GM21737 (cell line): ENCODE results near the gene ETV3.

Experiments
- ATAC-seq: cut with Tn5 transposase; IDR thresholded peaks from one replicate; pipeline ENCODE4 v1.9.1; 2021; ENCODE audit warnings: mild to moderate bottlenecking, moderate library complexity; ENCODE audit not compliant: unreplicated experiment

ETV3 gene

GRCh38 chr1:157162345-157162744 lies 24.1 kb upstream of the ETV3 start:
- no peak for ATAC-seq

- ATAC-seq = no peak
These were observed 23.7 kb upstream of the ETV3 start for GRCh38 chr1:157161901-157162300.

GRCh38 chr1:157158967-157159366 lies 20.8 kb upstream of the ETV3 start:
- ATAC-seq = no peak

GRCh38 chr1:157157501-157158190 lies 19.5 kb upstream of the ETV3 start:
- no peak for ATAC-seq

- ATAC-seq = no peak
These were observed 17.9 kb upstream of the ETV3 start for GRCh38 chr1:157156058-157156541.

GRCh38 chr1:157155658-157156057 lies 17.5 kb upstream of the ETV3 start:
- no peak for ATAC-seq

GRCh38 chr1:157154940-157155514 lies 16.8 kb upstream of the ETV3 start:
- ATAC-seq = no peak

GRCh38 chr1:157154291-157154690 lies 16.1 kb upstream of the ETV3 start:
- ATAC-seq = no peak

GRCh38 chr1:157153746-157154145 lies 15.6 kb upstream of the ETV3 start:
- ATAC-seq = no peak

GRCh38 chr1:157152510-157152909 lies 14.3 kb upstream of the ETV3 start:
- ATAC-seq = no peak

GRCh38 chr1:157151506-157151905 lies 13.3 kb upstream of the ETV3 start:
- ATAC-seq = no peak

- no peak for ATAC-seq
These were observed 12.9 kb upstream of the ETV3 start for GRCh38 chr1:157151073-157151472.

GRCh38 chr1:157150631-157151030 lies 12.4 kb upstream of the ETV3 start:
- no peak for ATAC-seq

- no peak for ATAC-seq
These were observed 9.9 kb upstream of the ETV3 start for GRCh38 chr1:157147906-157148700.

GRCh38 chr1:157147037-157147436 lies 8.8 kb upstream of the ETV3 start:
- no peak for ATAC-seq

- no peak for ATAC-seq
These were observed 8.0 kb upstream of the ETV3 start for GRCh38 chr1:157146244-157146643.

- no peak for ATAC-seq
These were observed 6.9 kb upstream of the ETV3 start for GRCh38 chr1:157145076-157145475.

GRCh38 chr1:157144509-157144908 lies 6.3 kb upstream of the ETV3 start:
- ATAC-seq = no peak

GRCh38 chr1:157142765-157143423 lies 4.7 kb upstream of the ETV3 start:
- ATAC-seq = no peak

- ATAC-seq = no peak
These were observed 4.0 kb upstream of the ETV3 start for GRCh38 chr1:157142201-157142600.

- ATAC-seq = no peak
These were observed 3.1 kb upstream of the ETV3 start for GRCh38 chr1:157141212-157141855.
